Epithelial cell of proximal tubule (primary cell): ENCODE measurements around the gene HK1. TPM values are rescaled to one million over a fixed set of nuclear protein-coding genes. Genes with fewer than 3 reads are reported as not detected.

Experiments used
- DNase-seq: peaks from one replicate; pipeline ENCODE4 v3.0.0-alpha.2; 2011; ENCODE audit warnings: low read depth
- H3K4me3 ChIP-seq: 2 replicates; pipeline ENCODE4 v1.5.1; 2011; ENCODE audit warnings: low read depth, mild to moderate bottlenecking, low read length
- total RNA-seq: library from RNA; depleted of rRNA; stranded (reverse); fragments of >200 nt; gene quantifications from 2 replicates; pipeline ENCODE4 v1.2.3, GENCODE V29; 2015
- TF ChIP-seq, protein P1 (sequence below): conservative IDR thresholded peaks from 2 replicates; pipeline ENCODE4 v1.5.1; 2012; ENCODE audit warnings: low read depth, mild to moderate bottlenecking, low read length

Gene HK1
- total RNA-seq, 1 donor from 2014 or later: 84.4 TPM

DNA sequence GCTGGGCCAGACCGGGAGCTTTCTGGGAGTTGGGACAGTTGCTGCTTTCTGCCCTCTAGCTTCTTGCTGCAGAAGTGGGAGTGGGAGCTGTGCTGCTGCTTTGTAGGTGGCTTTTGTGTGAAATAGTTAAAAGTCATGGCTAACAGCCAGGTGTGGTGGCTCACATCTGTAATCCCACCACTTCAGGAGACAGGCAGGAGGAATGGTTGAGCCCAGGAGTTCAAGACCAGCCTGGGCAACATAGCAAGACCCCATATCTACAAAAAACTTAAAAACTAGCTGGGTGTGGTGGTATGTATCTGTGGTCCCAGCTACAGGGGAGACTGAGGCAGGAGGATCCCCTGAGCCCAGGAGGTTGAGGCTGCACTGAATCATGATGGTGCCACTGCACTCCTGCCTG is 124.8 kb downstream of the HK1 start:
- TF ChIP-seq, protein P1, sequence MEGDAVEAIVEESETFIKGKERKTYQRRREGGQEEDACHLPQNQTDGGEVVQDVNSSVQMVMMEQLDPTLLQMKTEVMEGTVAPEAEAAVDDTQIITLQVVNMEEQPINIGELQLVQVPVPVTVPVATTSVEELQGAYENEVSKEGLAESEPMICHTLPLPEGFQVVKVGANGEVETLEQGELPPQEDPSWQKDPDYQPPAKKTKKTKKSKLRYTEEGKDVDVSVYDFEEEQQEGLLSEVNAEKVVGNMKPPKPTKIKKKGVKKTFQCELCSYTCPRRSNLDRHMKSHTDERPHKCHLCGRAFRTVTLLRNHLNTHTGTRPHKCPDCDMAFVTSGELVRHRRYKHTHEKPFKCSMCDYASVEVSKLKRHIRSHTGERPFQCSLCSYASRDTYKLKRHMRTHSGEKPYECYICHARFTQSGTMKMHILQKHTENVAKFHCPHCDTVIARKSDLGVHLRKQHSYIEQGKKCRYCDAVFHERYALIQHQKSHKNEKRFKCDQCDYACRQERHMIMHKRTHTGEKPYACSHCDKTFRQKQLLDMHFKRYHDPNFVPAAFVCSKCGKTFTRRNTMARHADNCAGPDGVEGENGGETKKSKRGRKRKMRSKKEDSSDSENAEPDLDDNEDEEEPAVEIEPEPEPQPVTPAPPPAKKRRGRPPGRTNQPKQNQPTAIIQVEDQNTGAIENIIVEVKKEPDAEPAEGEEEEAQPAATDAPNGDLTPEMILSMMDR: no peak
- DNase-seq: no peak
- H3K4me3 ChIP-seq: no peak overlapping the region

DNA sequence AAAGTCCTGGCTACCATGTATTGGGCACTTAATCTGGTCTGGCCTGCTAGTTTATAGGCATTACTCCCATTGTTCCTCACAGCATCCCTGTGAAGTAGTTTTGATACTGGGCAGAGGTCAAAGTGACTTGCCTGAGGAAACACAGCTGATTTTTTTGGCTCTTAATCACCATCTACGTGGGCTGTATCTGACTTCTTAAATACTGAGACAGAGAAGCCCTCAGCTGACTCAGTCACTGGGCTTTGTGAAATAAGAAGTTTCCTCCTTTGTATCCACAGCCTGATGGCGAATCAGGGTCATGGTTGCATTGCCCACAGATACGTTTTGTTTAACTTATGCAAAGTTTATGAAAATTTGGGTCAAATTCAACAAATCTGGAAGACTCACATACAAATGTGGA is 125.2 kb downstream of the HK1 start:
- TF ChIP-seq, protein P1: no peak
- H3K4me3 ChIP-seq: no peak overlapping the region
- DNase-seq: no peak

DNA sequence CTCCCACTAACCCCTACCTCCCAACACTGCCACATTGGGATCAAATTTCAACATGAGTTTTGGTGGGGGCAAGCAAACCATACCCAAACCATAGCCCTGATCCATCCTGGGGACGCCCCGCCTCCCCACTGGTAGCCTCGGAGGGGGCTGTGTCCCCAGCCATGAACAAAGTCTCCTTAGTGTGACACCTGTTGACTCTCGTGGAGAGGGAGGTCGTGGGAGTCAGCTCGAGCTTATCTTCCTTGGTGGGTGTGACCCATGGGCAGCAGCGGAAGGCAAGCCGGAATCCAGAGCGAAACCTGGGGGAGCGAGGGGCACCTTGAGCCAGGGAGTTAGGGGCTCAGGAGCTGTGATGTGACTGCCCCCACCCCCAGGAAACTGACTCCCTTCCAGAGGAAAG is 126.5 kb downstream of the HK1 start:
- TF ChIP-seq, protein P1: no peak
- DNase-seq: no peak
- no peak overlapping the region for H3K4me3 ChIP-seq

DNA sequence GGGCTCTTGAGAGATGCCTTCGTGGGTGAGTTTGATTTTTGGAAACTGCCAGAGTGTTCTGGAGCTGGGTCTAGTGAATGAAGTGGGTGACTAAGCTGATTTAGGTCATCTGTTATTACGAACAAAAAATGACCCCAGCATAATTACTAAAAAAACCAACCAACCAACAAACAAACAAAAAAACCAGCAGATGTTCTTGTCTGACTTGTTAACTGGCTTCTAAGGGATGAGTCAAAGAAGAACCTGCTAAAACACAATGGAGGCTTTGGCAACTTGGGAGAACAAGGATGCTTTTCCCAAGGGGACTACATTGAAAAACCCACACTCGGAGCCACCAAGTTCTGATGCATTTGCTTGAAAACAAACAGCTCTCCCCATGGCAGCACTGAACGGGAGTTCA is 126.9 kb downstream of the HK1 start:
- TF ChIP-seq, protein P1: no peak
- DNase-seq: no peak

GRCh38 chr10:69406302-69406811 is 128.1 kb downstream of the HK1 start:
- DNase-seq: no peak
- TF ChIP-seq, protein P1: no peak
- no peak overlapping the region for H3K4me3 ChIP-seq

More for the DNA sequence above, 126.9 kb downstream of the HK1 start:
- no peak overlapping the region for H3K4me3 ChIP-seq

DNA sequence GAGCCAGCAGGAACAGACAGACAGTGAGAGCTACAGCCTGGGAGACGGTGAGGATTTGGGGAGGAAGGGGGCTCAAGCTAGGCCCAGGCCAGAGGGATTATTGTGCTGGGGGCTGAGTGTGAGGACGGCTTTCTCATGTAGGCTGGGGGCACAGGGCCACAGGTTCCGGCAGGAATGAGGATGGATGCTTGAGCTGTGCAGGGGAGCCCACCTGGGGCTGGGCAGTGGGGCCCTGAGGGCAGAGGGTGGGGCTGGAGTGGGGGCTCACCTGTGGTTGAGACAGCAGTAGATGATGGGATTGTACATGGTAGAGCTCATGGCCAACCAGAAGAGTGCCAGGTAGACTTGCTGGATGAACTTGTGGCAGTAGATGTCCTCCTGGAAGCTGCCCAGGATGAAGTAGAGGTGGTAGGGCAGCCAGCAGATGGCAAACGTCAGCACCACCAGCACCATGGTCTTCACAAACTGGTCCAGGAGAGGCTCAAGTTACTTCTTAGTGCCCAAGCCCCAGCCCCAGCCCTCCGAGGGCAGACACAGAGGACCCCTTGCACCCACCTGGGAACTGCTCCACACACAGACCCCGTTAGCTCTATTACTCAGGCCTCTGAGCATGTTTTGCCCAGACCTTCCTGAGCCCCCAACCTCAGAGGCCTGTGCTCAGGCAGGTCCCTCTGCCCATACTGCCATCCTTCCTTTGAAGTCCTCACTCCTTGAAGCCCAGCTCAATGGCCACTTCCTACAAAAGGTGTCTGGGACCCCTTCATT is 128.7 kb downstream of the HK1 start:
- TF ChIP-seq, protein P1: no peak
- no peak overlapping the region for H3K4me3 ChIP-seq
- no peak for DNase-seq

- H3K4me3 ChIP-seq: no peak overlapping the region
- no peak for DNase-seq
- TF ChIP-seq, protein P1: peak; percentile 45
Measured at GRCh38 chr10:69407621-69408301, 129.5 kb downstream of the HK1 start.
